NCI-H2171 (cell line): ENCODE results near the gene FUS.
"Not testable (repeated sequence)": the region's sequence is repeated elsewhere in the genome, so short reads cannot be mapped to it uniquely, and the experiment has no call there.

Experiments
- DNase-seq: peaks from one replicate; lab custom pipeline; 2025; lab: John Stamatoyannopoulos, UW

FUS gene

GRCh38 chr16:31143694-31144148 lies 36.2 kb upstream of the FUS start:
- no peak for DNase-seq

GRCh38 chr16:31144418-31144817 lies 35.5 kb upstream of the FUS start:
- DNase-seq, result not testable (repeated sequence)

- no peak for DNase-seq
Measured at GRCh38 chr16:31145398-31145990, 34.4 kb upstream of the FUS start.

- no peak for DNase-seq
Measured at GRCh38 chr16:31147574-31147973, 32.4 kb upstream of the FUS start.

GRCh38 chr16:31148281-31148728 lies 31.6 kb upstream of the FUS start:
- DNase-seq, result no peak

GRCh38 chr16:31148896-31149295 lies 31.0 kb upstream of the FUS start:
- DNase-seq, result no peak

- DNase-seq, result no peak
Measured at GRCh38 chr16:31149332-31149731, 30.6 kb upstream of the FUS start.

- DNase-seq, result no peak
Measured at GRCh38 chr16:31149894-31150890, 29.7 kb upstream of the FUS start, which contains the start of gene PRSS36. PRSS36 (minus strand) TSS chr16:31150066; CDS start chr16:31150035, 31 bp downstream.

- not testable (repeated sequence) for DNase-seq
Measured at GRCh38 chr16:31150976-31151375, 29.0 kb upstream of the FUS start.

GRCh38 chr16:31157136-31157535 lies 22.8 kb upstream of the FUS start:
- DNase-seq, result no peak

GRCh38 chr16:31167315-31167714 lies 12.6 kb upstream of the FUS start:
- DNase-seq, result no peak

GRCh38 chr16:31168848-31169247 lies 11.1 kb upstream of the FUS start:
- no peak for DNase-seq

- not testable (repeated sequence) for DNase-seq
Measured at GRCh38 chr16:31170048-31170447, 9.9 kb upstream of the FUS start.

GRCh38 chr16:31177136-31177535 lies 2.8 kb upstream of the FUS start:
- no peak for DNase-seq

- DNase-seq, result no peak
Measured at GRCh38 chr16:31179219-31179746, 656 bp upstream of the FUS start.

GRCh38 chr16:31181102-31181830 lies 1.3 kb downstream of the FUS start:
- no peak for DNase-seq

- no peak for DNase-seq
Measured at GRCh38 chr16:31182391-31182790, 2.5 kb downstream of the FUS start.

GRCh38 chr16:31183432-31184428 lies 3.8 kb downstream of the FUS start:
- no peak for DNase-seq

GRCh38 chr16:31184888-31185287 lies 4.9 kb downstream of the FUS start:
- DNase-seq, result no peak

GRCh38 chr16:31185339-31185738 lies 5.4 kb downstream of the FUS start:
- DNase-seq, result no peak

GRCh38 chr16:31186176-31186575 lies 6.2 kb downstream of the FUS start:
- no peak for DNase-seq
